ENCODE measurements around the gene CCDC3. TPM values are rescaled to one million over a fixed set of nuclear protein-coding genes. Genes with fewer than 3 reads are reported as not detected.

CCDC3 gene
- total and polyA plus RNA-seq, 2 of the 4 experiments (the other 2 are of a cell fraction) = 0.29 to 0.36 TPM

GRCh38 chr10:13001887-13002212 lies 337 bp upstream of the CCDC3 start:
- Histone ChIP-seq H2BK120ac (ENCODE audit: low read depth, low read length) (no peak overlapping the region), H3K27ac (ENCODE audit: insufficient read depth, low read length) (no peak overlapping the region), H3K4ac (ENCODE audit: low read depth, low read length) (no peak overlapping the region), H3K9me1 (ENCODE audit: insufficient read depth, low read length) (no peaks in the 10 kb centered on the region), H3K79me1 (ENCODE audit: low read depth in 1 of 2, low read length in 2 of 2) (no peaks in the 10 kb centered on the region), H2AK9ac (replicated peaks; ENCODE audit: low read depth, low read length, poor library complexity) (no peak overlapping the region), H3K27me3 (ENCODE audit: control insufficient read depth, insufficient read depth, low read length) (peaks cover 19% of the 10 kb centered on the region), H3K9ac (ENCODE audit: low read depth, low read length) (peak overlapping the region; percentile 68; the same call in 1 of the 2 replicates), H3K18ac (ENCODE audit: low read depth, low read length) (no peak overlapping the region), H2AFZ (replicated peaks; ENCODE audit: low read length, poor library complexity) (no peak overlapping the region), H3K14ac (replicated peaks; ENCODE audit: low read depth, low read length) (no peak overlapping the region), H4K20me1 (ENCODE audit: insufficient read depth, low read length) (no peaks in the 10 kb centered on the region), H3K4me2 (ENCODE audit: low read depth, low read length) (peak overlapping the region; percentile 86), H3K23ac (ENCODE audit: low read depth, low read length) (no peak overlapping the region), H2BK5ac (ENCODE audit: low read depth, low read length, poor library complexity, severe bottlenecking) (no peak overlapping the region), H4K8ac (ENCODE audit: low read depth in 2 of 2, low read length in 2 of 2) (no peak overlapping the region), H3K4me1 (ENCODE audit: control insufficient read depth, insufficient read depth, low read length) (no peaks in the 10 kb centered on the region; the same call in 1 of the 2 replicates), H2AK5ac (ENCODE audit: low read depth, low read length) (no peak overlapping the region), H4K5ac (ENCODE audit: low read depth, low read length) (no peak overlapping the region), H3K4me3 (ENCODE audit: insufficient read depth, low read depth, low read length) (peak overlapping the region; percentile 50), H3K9me3 (ENCODE audit: control insufficient read depth, insufficient read depth, low read length) (no peaks in the 10 kb centered on the region), H4K91ac (ENCODE audit: insufficient read depth, low read depth, low read length) (no peak overlapping the region), H2BK15ac (ENCODE audit: low read depth, low read length) (no peak overlapping the region), H2BK20ac (ENCODE audit: low read depth, low read length) (no peak overlapping the region), H3K36me3 (ENCODE audit: control insufficient read depth, insufficient read depth, low read length) (no peaks in the 10 kb centered on the region), H3K56ac (ENCODE audit: extremely low read depth, insufficient read depth, low read length) (no peak overlapping the region)
- no peak for TF ChIP-seq MAZ (IDR thresholded peaks at IDR 0.05; ENCODE audit: borderline replicate concordance, low read depth, low read length)
- no peak for TF ChIP-seq POLR2A (IDR thresholded peaks at IDR 0.05; ENCODE audit: low read depth, low read length)
- TF ChIP-seq SMC3 (IDR thresholded peaks at IDR 0.05; ENCODE audit: low read depth, low read length) = no peak
- TF ChIP-seq BHLHE40 (IDR thresholded peaks at IDR 0.05; ENCODE audit: low read depth, low read length) = no peak
- TF ChIP-seq NFE2L2 (IDR thresholded peaks at IDR 0.05; ENCODE audit: low read depth, low read length) = no peak
- no peak for TF ChIP-seq CHD1 (IDR thresholded peaks at IDR 0.05; ENCODE audit: low read depth, low read length)
- TF ChIP-seq RAD21 (IDR thresholded peaks at IDR 0.05; ENCODE audit: low read length) = no peak
- TF ChIP-seq FOS (IDR thresholded peaks at IDR 0.05; ENCODE audit: low read depth, low read length) = no peak
- no peak for TF ChIP-seq MAFK (IDR thresholded peaks at IDR 0.05; ENCODE audit: low read depth, low read length)
- TF ChIP-seq RFX5 (IDR thresholded peaks at IDR 0.05; ENCODE audit: low read depth, low read length) = no peak
- no peak for TF ChIP-seq CTCF (conservative IDR thresholded peaks at IDR 0.05; ENCODE audit: low read depth, low read length)
- TF ChIP-seq RCOR1 (IDR thresholded peaks at IDR 0.05; ENCODE audit: insufficient replicate concordance, low read length) = no peak
- TF ChIP-seq, protein P1, sequence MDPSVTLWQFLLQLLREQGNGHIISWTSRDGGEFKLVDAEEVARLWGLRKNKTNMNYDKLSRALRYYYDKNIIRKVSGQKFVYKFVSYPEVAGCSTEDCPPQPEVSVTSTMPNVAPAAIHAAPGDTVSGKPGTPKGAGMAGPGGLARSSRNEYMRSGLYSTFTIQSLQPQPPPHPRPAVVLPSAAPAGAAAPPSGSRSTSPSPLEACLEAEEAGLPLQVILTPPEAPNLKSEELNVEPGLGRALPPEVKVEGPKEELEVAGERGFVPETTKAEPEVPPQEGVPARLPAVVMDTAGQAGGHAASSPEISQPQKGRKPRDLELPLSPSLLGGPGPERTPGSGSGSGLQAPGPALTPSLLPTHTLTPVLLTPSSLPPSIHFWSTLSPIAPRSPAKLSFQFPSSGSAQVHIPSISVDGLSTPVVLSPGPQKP (IDR thresholded peaks at IDR 0.05; ENCODE audit: borderline replicate concordance, low read depth, low read length) = no peak
- TF ChIP-seq MXI1 (IDR thresholded peaks at IDR 0.05; ENCODE audit: borderline replicate concordance, low read depth, low read length) = no peak
- TF ChIP-seq, protein P2, sequence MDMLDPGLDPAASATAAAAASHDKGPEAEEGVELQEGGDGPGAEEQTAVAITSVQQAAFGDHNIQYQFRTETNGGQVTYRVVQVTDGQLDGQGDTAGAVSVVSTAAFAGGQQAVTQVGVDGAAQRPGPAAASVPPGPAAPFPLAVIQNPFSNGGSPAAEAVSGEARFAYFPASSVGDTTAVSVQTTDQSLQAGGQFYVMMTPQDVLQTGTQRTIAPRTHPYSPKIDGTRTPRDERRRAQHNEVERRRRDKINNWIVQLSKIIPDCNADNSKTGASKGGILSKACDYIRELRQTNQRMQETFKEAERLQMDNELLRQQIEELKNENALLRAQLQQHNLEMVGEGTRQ (IDR thresholded peaks at IDR 0.05; ENCODE audit: low read depth, low read length) = no peak
- dilution Hi-C loops (cut with HindIII; ENCODE audit: low sequenced_read_pairs, unreplicated experiment) = no loop called here
- WGBS, 2 experiments (ENCODE audit: extremely low coverage in 2 of 2, insufficient read length in 1 of 2) = 0% methylated on average over 7 of the region's 9 CpGs; no CpG with 5 or more reads in 1 of the 2 experiments
- ATAC-seq (ENCODE audit: low read depth) (no peak), DNase-seq (no peak)
- in situ Hi-C loops (cut with MboI; ENCODE audit: low sequenced_read_pairs) = no loop called here
- ChIA-PET POLR2A (ENCODE audit: unreplicated experiment) (no interaction called here), CTCF (interaction anchor here (0.6 kb wide), 1 partner anchor 9 kb away, joined by 3 read pairs; no protein-coding TSS in a partner anchor)
- intact Hi-C loops (cut with micrococcal nuclease) = no loop called here
- no TSS peak for BruUV-seq (replicated peaks)
